ENCODE data around the gene MT1B. TPM values are rescaled to one million over a fixed set of nuclear protein-coding genes. Genes with fewer than 3 reads are reported as not detected.

The MT1B gene
- total and polyA plus RNA-seq, 11 donors, result not detected

GRCh38 chr16:56608043-56608875 is 43.4 kb upstream of the MT1B start, which contains the start of gene MT2A:
Gene MT2A (plus strand): TSS chr16:56608584. CDS start chr16:56608656, 72 bp downstream.
- Histone ChIP-seq H3K36me3 (no peaks in the 10 kb centered on the region), H3K27me3 (no peaks in the 10 kb centered on the region), H3K4me3 (peak within 1 kb of the TSS; percentile 58 to 87 (median 71)), H3K4me1 (peaks cover 9 to 70% (median 57%) of the 10 kb centered on the region in 12 donors), H3K27ac (peak within 1 kb of the TSS; percentile 86 to 99 (median 96)), H3K9me3 (no peaks in the 10 kb centered on the region)
- intact Hi-C loops (cut with DNase I), result loop anchor here (1.0 to 10.0 kb wide), 10 partner anchors 17 to 177 kb away; partner anchors contain the start of genes MT1X (in 8 of the 10), MT1E (in 2 of the 10) and MT1A (in 1 of the 10)
- ATAC-seq (peak; percentile 63 to 89 (median 84)), DNase-seq (peak; percentile 93 to 98 (median 96))
- 4 to 15% (median 7%) methylated on average over 20 to 62 of the region's 62 CpGs for WGBS, 4 donors
- TF ChIP-seq, protein P1, sequence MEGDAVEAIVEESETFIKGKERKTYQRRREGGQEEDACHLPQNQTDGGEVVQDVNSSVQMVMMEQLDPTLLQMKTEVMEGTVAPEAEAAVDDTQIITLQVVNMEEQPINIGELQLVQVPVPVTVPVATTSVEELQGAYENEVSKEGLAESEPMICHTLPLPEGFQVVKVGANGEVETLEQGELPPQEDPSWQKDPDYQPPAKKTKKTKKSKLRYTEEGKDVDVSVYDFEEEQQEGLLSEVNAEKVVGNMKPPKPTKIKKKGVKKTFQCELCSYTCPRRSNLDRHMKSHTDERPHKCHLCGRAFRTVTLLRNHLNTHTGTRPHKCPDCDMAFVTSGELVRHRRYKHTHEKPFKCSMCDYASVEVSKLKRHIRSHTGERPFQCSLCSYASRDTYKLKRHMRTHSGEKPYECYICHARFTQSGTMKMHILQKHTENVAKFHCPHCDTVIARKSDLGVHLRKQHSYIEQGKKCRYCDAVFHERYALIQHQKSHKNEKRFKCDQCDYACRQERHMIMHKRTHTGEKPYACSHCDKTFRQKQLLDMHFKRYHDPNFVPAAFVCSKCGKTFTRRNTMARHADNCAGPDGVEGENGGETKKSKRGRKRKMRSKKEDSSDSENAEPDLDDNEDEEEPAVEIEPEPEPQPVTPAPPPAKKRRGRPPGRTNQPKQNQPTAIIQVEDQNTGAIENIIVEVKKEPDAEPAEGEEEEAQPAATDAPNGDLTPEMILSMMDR (IDR thresholded peaks at IDR 0.05), result no peak
- peak; percentile 67 to 91 for TF ChIP-seq POLR2A (IDR thresholded peaks at IDR 0.05)

DNA sequence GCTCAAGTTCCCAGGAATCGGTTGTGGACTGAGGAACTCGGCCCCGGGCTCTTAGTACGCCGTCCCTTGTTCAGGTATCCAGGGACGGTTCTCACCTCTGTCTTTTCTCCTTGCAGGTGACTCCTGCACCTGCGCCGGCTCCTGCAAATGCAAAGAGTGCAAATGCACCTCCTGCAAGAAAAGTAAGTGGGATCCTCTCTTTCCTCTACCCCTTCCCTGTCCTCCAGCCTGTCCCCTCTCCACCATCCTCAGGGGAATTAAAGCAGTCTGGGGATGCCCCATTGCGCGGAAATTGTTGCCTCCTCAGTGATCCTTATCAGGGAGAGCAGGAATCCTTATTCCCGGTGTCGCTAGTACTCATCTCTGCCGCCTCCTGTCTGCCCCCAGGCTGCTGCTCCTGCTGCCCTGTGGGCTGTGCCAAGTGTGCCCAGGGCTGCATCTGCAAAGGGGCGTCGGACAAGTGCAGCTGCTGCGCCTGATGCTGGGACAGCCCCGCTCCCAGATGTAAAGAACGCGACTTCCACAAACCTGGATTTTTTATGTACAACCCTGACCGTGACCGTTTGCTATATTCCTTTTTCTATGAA is 42.7 kb upstream of the MT1B start:
- intact Hi-C loops (cut with DNase I), result loop anchor here (1.0 to 10.0 kb wide), 11 partner anchors 16 to 176 kb away; partner anchors contain the start of genes MT1X (in 8 of the 10), MT1E (in 3 of the 10) and MT1A (in 1 of the 10)
- DNase-seq (peak in 1 of 5 donors; percentile 36), ATAC-seq (no peak)
- Histone ChIP-seq H3K36me3 (no peaks in the 10 kb centered on the region), H3K9me3 (no peaks in the 10 kb centered on the region), H3K27ac (peak overlapping the region; percentile 86 to 99 (median 96)), H3K4me1 (peaks cover 9 to 67% (median 57%) of the 10 kb centered on the region in 12 donors), H3K27me3 (no peaks in the 10 kb centered on the region), H3K4me3 (peak overlapping the region; percentile 58 to 87 (median 71))
- 2 to 3% (median 2%) methylated on average over 19 to 21 of the region's 21 CpGs for WGBS, 4 donors
- TF ChIP-seq, protein P1 (IDR thresholded peaks at IDR 0.05), result peak in 3 of 12 donors; percentile 16 to 38 (median 30)
- no peak for TF ChIP-seq POLR2A (IDR thresholded peaks at IDR 0.05)

DNA sequence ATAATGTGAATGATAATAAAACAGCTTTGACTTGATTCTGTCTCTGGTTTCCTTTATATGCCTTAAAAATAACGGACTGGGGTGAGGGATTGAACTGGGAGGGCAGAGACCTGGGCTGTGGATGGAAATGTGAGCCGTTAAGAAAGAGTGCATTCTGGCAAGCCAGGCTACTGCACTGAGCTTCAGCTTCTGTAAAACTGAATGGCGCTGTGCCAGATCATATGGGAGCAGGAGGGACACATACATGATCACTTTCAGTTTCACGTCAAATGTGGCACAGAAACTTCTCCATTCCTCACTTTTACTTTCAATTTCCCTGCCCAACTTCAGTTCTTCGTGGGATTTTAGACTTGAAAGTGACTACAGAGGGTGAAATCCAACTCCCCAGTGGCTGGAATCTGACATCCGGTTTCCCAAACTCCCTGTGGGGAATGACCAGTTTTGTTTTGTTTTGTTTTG is 42.2 kb upstream of the MT1B start:
- ATAC-seq (peak in 2 of 4 donors; percentile 6 to 14), DNase-seq (peak in 4 of 5 donors; percentile 77 to 83 (median 78))
- Histone ChIP-seq H3K9me3 (no peaks in the 10 kb centered on the region), H3K4me1 (peaks cover 9 to 67% (median 57%) of the 10 kb centered on the region in 12 donors), H3K27me3 (no peaks in the 10 kb centered on the region), H3K27ac (peak overlapping the region; percentile 86 to 99 (median 96)), H3K36me3 (no peaks in the 10 kb centered on the region), H3K4me3 (peak overlapping the region; percentile 58 to 87 (median 71))
- 2 to 6% (median 3%) methylated on average over 6 of the region's 6 CpGs for WGBS, 4 donors
- TF ChIP-seq, protein P1 (IDR thresholded peaks at IDR 0.05), result peak in 1 of 12 donors; percentile 3
- TF ChIP-seq POLR2A (IDR thresholded peaks at IDR 0.05), result no peak
- intact Hi-C loops (cut with DNase I), result loop anchor here (1.0 to 10.0 kb wide), 10 partner anchors 15 to 175 kb away; partner anchors contain the start of genes MT1X (in 7 of the 10), MT1E (in 3 of the 10) and MT1A (in 1 of the 10)

Measured in heart left ventricle (tissue), 16 donors.